Measurements from ENCODE around the gene RSPO4.

Gene RSPO4

GRCh38 chr20:925516-925915, 76.6 kb downstream of the RSPO4 start:
- no peak for DNase-seq (ENCODE audit: low read depth)
- no peak overlapping the region for H3K4me3 ChIP-seq (ENCODE audit: low read depth, low read length)
- TF ChIP-seq CTCF (IDR thresholded peaks at IDR 0.05; ENCODE audit: control insufficient read depth, extremely low read depth, insufficient read depth), result no peak

GRCh38 chr20:924639-925038, 77.5 kb downstream of the RSPO4 start:
- no peak overlapping the region for H3K4me3 ChIP-seq (ENCODE audit: low read depth, low read length)
- DNase-seq (ENCODE audit: low read depth), result no peak
- no peak for TF ChIP-seq CTCF (IDR thresholded peaks at IDR 0.05; ENCODE audit: control insufficient read depth, extremely low read depth, insufficient read depth)

- no peak overlapping the region for H3K4me3 ChIP-seq (ENCODE audit: low read depth, low read length)
- TF ChIP-seq CTCF (IDR thresholded peaks at IDR 0.05; ENCODE audit: control insufficient read depth, extremely low read depth, insufficient read depth), result no peak
- no peak for DNase-seq (ENCODE audit: low read depth)
Measured at GRCh38 chr20:922781-923180, 79.3 kb downstream of the RSPO4 start.

- no peak for DNase-seq (ENCODE audit: low read depth)
- no peak for TF ChIP-seq CTCF (IDR thresholded peaks at IDR 0.05; ENCODE audit: control insufficient read depth, extremely low read depth, insufficient read depth)
Measured at GRCh38 chr20:921068-921467, 81.0 kb downstream of the RSPO4 start.

GRCh38 chr20:920311-920710, 81.8 kb downstream of the RSPO4 start:
- no peak for TF ChIP-seq CTCF (IDR thresholded peaks at IDR 0.05; ENCODE audit: control insufficient read depth, extremely low read depth, insufficient read depth)
- DNase-seq (ENCODE audit: low read depth), result no peak
- no peak overlapping the region for H3K4me3 ChIP-seq (ENCODE audit: low read depth, low read length)

More at GRCh38 chr20:921068-921467, 81.0 kb downstream of the RSPO4 start:
- no peak overlapping the region for H3K4me3 ChIP-seq (ENCODE audit: low read depth, low read length)

GRCh38 chr20:919491-919916, 82.6 kb downstream of the RSPO4 start:
- no peak for DNase-seq (ENCODE audit: low read depth)
- no peak for TF ChIP-seq CTCF (IDR thresholded peaks at IDR 0.05; ENCODE audit: control insufficient read depth, extremely low read depth, insufficient read depth)
- no peak overlapping the region for H3K4me3 ChIP-seq (ENCODE audit: low read depth, low read length)

GRCh38 chr20:917416-917815, 84.7 kb downstream of the RSPO4 start:
- no peak overlapping the region for H3K4me3 ChIP-seq (ENCODE audit: low read depth, low read length)
- no peak for DNase-seq (ENCODE audit: low read depth)
- no peak for TF ChIP-seq CTCF (IDR thresholded peaks at IDR 0.05; ENCODE audit: control insufficient read depth, extremely low read depth, insufficient read depth)
